GM19328 (cell line): ENCODE data around the gene ARG1.
A peak's percentile ranks its signal among the peaks of the same experiment; 100 is the strongest.

Experiments
- ATAC-seq: cut with Tn5 transposase; IDR thresholded peaks from one replicate; pipeline ENCODE4 v1.9.1; 2021; ENCODE audit warnings: mild to moderate bottlenecking, moderate library complexity; ENCODE audit not compliant: unreplicated experiment

ARG1 gene

DNA sequence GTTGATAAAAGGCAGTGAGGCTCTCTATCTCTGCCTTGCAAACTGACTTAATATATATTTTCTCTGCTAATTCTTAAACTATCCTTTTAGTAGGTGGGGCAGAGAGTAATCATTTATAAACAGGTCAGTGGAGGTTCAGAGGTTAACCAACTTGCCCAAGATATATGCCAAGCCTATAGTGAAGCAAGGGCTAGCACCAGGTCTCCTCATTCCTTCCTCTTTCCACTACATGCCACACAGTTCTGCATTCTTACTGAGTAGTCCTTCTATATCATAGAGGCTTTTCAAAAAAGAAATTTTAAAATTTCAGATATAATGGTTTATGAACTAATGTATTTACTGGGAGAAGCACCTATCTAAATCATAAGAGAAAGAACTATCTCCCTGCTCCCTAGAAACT lies 8.5 kb downstream of the ARG1 start:
- ATAC-seq = no peak

DNA sequence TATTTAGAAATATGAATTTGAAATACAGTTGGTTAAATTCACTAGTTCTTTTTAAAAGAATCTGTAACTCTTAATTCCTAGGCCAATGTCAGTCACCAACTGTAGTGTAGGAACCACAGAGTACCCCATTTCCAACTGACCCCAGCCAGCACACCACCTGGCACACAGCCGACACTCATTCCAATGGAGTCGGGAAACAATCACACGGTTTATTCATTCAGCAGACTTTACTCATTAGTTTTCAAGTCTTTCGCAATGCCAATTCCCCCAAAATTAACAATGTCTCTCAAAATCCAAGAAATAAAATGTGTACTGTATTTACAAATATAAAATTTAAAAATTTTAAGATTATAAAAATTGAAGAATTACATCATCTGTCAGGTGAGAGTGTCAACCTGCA lies 13.5 kb downstream of the ARG1 start:
- no peak for ATAC-seq

DNA sequence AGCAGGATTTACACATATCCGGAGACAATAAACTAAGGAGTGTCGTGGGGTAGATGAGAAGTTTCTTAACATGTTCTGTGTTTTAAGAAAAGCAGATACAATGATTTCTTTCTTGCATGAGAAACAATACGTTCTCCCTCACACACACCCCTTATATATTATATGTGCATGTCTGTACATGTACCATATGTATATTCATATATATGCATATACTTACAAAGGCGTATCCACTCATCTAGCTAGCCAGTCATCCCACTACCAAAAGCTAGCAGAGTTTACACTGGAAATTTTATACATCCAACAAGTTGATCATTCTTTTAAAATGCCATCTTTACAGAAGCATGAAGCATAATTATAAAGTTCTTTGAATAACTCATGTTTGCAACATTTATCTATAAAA lies 14.9 kb downstream of the ARG1 start:
- no peak for ATAC-seq

DNA sequence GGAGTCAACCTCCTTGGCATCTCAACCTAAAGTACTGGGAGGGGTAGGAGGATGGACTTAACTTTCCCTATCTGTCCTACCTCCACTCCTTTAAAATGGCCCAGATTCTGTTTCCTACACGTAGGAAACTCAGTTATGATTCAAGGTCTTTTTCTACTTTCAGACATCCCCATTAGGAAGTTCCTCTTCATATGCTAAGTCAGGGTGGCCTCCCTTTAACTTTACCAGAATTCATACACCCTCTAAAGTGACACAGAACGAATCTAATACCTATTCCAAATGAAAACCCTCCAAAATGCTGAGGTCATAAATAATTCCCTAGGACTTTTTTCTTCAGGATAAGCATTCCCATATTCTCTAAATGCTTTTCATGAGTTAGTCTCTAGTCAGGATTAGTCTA lies 15.6 kb downstream of the ARG1 start:
- no peak for ATAC-seq

DNA sequence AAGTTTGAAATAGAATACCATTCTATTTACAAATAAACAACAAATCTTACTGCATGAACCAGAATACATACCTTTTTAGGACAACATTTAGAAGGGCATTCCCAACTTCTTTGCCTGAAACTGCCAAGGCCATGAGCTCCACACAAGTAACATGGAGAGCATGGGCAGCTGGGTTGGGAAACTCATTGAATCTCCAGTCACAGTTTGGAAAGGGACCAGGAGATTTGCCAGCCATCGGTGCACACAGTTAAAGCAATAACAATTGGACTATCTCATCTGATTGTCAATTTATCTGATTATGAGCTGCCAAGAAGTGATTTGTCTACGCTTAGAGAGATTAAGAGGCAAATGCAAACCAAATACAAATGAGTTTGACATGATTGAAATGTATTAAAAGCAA lies 19.9 kb downstream of the ARG1 start:
- ATAC-seq = no peak

DNA sequence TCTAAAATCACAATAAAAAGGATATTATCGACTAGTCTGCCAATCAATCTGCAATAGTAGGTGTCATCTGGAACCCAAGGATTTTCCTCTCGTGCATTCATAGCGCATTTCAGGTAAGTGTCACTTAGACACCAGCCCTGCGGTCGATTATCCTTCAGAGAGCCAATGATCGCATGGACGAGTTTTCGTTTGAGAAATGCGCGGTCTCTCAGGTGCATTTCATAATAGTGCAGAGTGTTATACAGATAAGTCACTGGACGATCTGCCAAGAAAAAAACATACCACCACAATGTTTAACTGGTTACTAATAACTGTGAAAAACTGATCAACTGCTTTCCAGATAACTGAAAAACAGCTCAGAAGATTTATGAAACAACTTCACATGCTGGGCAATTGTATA lies 21.0 kb downstream of the ARG1 start:
- ATAC-seq = no peak

DNA sequence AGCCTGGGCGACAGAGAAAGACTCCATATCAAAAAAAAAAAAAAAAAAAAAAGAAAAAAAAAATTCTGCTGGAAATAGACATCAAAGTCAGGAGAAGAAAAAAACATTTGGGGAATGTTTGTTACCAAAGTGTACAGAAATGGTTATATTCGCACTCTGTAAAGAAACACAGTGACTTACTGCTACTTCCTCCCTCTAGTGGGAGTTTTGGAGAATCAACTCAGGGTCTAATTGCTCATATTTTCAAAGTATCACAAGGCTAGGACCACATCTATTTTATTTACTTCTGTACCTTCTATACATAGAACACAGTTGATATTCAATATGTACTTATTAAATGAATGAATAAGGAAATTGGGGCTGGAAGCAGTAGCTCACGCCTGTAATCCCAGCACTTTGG lies 24.4 kb downstream of the ARG1 start:
- no peak for ATAC-seq

DNA sequence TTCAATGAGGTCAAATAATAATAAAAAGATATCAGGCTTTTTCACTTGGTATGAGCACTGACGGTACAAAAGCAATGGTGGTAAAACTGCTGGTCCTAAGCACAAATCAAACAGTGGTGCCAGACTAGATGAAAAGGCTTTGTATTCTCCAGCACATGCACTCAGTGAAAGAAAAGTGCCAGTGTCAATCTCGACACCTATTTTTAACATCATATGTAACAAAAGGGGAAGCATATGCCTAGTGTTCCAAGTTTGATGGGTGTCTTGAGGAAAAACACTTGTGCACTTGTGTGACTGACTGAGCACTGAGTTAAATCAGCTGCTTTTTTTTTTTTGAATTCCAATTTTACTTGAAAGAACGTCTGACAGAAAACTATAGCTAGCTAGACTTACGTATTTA lies 27.7 kb downstream of the ARG1 start:
- no peak for ATAC-seq

DNA sequence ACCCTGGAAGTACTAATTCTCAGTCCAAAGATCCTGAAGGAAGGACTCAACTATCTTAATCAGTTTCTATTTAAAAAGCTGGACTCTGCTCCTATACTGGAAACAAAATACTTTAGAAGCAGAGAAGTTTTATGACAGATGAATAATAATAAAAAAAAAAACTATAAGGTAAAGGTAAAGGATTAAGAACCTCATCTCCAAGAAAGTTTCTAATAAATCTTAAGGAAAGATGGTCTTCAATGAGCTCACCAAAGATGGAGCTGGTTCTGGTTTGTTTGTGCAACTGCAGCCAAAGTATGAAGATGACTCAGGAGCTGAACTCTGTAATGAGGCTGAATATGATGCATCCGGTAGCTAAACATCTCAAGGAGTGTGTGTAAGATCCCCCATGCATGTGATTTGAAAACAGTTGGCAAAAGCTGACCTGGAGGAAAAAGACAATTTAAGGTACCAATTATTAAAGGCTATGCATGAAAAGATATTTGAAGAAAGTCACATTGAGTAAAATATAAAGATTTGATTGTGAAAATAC lies 29.8 kb downstream of the ARG1 start:
- ATAC-seq = no peak

DNA sequence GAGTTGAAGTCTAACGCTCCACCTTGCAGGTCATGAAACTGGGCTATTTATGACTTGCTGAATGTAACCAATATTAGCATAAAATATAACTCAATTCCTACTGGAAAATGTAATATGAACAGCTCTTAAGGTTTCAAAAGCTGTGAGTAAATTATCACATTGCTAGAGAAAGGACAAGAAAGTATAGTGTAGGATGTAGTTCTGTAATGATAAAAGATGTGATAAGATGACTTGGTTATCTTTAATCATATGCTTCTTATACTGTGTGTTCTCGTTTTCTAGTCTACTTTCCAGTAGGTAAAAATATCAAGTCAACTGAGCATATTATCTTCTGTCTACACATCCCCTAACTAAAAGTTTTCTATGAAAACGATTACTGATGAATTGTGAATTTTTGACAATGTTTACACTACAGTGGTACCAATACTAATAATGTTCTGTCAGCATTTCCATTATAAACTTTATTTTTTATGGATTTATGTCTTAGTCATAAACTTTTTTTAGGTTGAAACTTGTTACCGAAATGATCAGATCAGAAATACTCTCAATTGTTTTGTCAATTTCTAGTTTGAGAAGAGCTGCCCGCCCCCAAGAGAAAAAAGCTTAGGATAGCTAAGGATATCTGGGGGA lies 40.4 kb downstream of the ARG1 start:
- ATAC-seq = no peak

DNA sequence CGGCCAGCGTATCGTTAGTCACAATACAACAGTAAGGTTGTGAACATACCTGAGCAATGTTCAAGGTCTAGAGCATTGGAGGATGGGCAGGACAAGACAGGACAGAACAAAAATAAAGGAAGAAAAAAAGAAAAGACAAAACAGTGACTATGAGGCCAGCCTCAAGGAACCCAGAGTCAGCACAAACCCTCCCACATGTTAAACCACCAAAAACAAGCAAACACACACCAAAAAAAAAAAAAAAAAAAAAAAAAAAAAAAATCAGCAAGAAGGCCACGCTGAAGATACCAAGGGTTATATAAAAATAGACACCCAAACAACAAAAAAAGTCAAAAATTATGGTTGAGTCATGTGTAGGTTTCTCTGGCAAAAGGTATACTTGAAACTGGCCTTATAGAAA lies 42.2 kb downstream of the ARG1 start:
- ATAC-seq = no peak

DNA sequence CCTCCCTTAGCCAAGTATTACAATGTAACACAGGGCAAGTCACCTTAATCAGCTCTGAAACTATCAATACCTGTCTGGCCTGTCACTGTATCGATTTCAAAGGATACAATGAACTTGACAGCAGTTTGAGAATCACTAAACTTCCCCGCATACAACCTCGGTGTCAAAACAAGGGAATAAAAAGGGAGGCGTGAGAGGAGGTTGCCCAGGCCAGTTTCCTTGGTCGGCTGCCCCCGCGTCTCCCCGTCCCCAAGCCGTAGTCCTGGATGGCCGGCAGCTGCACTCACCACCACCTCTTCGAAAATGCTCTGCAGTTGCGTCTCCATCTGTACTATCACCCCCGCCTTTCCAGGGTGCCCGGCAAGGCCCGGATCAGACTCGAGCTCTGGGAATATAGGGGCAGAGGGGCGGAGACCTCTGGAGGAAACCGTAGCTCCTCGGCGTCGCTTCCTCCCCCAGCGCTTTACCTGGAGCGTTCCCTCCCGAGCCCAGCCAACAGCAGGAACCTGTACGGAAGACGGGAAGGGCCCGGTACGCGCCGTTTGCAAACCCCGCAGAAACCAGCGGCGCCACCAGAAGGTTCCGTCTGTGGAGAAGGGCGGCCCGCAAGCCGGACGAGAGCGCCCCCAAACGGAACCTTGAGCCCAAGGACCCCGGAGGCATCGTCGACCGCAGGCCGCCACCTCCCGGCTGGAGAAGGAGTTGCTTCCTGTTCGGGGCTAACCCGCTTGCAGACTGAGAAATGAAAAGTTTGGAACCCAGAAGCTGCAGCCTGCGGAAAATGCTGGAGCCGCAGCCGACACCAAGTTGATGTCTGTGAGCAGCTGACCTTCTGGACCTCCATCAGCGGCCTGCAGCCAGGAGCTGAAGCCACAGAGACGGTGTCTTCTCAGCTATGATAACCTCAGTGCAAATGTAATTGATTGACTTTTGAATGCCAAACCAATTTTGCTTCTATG lies 55.0 kb downstream of the ARG1 start, which contains the start of gene MED23:
TSS of gene MED23 (minus strand) at position 519 of the 959 bp plus-strand sequence. CDS start at position 326, 193 bp downstream.
- ATAC-seq = peak; percentile 94

DNA sequence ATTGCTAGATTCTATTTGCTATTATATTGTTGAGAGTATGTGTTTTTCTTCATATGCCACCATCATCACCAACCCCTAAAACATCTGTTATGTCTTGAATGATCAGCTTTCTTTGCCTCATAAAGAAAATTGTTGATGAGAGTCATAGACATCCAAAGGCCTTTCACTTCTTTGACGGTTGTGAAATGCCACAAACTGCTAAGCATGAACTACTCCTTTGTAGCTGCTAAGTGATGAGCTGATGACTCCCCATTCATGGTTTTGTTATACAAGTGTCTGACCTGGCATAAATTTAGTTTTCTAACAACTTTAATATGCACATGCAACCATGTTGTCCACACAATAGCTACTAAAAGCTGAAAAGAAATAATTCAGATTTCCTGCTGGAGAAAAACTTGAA lies 55.7 kb downstream of the ARG1 start:
- ATAC-seq = no peak

DNA sequence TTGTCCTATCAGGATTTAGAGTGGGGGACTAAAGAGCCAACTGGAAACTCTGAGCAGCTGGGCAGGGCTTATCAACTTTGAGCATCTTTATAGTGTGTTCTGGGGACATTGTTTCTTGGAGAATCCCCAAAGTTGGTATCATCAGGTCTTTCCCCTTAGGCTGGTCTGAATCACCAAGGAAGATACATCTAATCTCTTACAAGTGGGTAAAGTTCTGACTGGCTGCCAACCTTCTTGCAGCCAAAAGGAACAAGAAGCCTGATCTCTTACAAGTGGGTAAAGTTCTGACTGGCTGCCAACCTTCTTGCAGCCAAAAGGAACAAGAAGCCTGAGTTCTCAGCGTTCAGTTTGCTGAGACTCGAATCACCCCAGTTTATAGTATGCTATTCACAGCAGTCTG lies 56.6 kb downstream of the ARG1 start:
- ATAC-seq = no peak

DNA sequence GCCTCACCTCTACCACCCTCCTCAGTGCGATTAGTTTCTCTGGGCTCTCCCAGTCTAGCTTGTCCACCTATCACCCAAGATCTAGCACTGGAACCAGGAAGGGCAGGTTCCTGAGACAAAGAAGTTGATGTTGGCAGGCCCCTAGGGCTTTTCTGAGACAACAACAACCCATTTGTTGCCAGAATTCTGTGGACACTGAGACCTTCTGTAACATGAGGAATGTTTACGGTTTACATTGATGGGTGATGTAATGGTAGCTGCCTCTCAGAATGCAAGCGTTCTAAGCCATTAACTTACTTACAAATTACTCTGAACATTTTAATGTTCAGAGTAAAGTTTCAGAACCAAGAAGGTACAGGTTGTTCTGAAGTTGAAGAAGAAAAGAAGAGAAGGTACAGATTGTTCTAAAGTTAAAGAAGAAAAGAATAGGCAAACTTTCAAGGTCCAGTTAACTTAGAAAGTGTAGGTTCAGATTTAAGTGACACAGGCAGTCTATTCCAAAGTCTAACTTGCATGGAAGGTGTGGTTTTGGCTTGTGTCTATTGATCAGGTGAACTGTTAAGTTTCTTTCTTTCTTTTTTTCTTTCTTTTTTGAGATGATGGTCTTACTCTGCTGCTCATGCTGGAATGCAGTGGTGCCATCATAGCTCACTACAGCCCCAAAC lies 58.7 kb downstream of the ARG1 start:
- no peak for ATAC-seq
